GM21526 (cell line): ENCODE data around the gene GINS2.

Source experiments
- ATAC-seq: cut with Tn5 transposase; IDR thresholded peaks from one replicate; pipeline ENCODE4 v1.9.1; 2021; ENCODE audit warnings: moderate library complexity; ENCODE audit not compliant: unreplicated experiment, low FRiP score

Gene GINS2

GRCh38 chr16:85690469-85691064, 1.8 kb upstream of the GINS2 start:
- ATAC-seq, result no peak

GRCh38 chr16:85689950-85690320, 1.2 kb upstream of the GINS2 start:
- ATAC-seq, result no peak

- no peak for ATAC-seq
Observed at GRCh38 chr16:85689285-85689949, 663 bp upstream of the GINS2 start.

GRCh38 chr16:85687651-85688471, 893 bp downstream of the GINS2 start:
- ATAC-seq, result no peak

- ATAC-seq, result no peak
Observed at GRCh38 chr16:85686912-85687591, 1.7 kb downstream of the GINS2 start.

- no peak for ATAC-seq
Observed at GRCh38 chr16:85685251-85685650, 3.5 kb downstream of the GINS2 start.

- ATAC-seq, result no peak
Observed at GRCh38 chr16:85683363-85683762, 5.4 kb downstream of the GINS2 start.

GRCh38 chr16:85682516-85682915, 6.2 kb downstream of the GINS2 start:
- ATAC-seq, result no peak

GRCh38 chr16:85681255-85681654, 7.5 kb downstream of the GINS2 start:
- ATAC-seq, result no peak

- ATAC-seq, result no peak
Observed at GRCh38 chr16:85680352-85680944, 8.3 kb downstream of the GINS2 start.

GRCh38 chr16:85679870-85680269, 8.9 kb downstream of the GINS2 start:
- no peak for ATAC-seq

GRCh38 chr16:85678821-85679220, 9.9 kb downstream of the GINS2 start:
- no peak for ATAC-seq

GRCh38 chr16:85678016-85678415, 10.7 kb downstream of the GINS2 start:
- ATAC-seq, result no peak

GRCh38 chr16:85677383-85677967, 11.3 kb downstream of the GINS2 start:
- no peak for ATAC-seq

GRCh38 chr16:85676466-85676865, 12.3 kb downstream of the GINS2 start:
- ATAC-seq, result no peak

GRCh38 chr16:85675251-85675874, 13.4 kb downstream of the GINS2 start:
- no peak for ATAC-seq

- ATAC-seq, result no peak
Observed at GRCh38 chr16:85674828-85675227, 13.9 kb downstream of the GINS2 start.

GRCh38 chr16:85674418-85674755, 14.4 kb downstream of the GINS2 start:
- no peak for ATAC-seq

- ATAC-seq, result no peak
Observed at GRCh38 chr16:85673529-85674417, 15.0 kb downstream of the GINS2 start.
